ENCODE results near the gene MED12.

Gene MED12

DNA sequence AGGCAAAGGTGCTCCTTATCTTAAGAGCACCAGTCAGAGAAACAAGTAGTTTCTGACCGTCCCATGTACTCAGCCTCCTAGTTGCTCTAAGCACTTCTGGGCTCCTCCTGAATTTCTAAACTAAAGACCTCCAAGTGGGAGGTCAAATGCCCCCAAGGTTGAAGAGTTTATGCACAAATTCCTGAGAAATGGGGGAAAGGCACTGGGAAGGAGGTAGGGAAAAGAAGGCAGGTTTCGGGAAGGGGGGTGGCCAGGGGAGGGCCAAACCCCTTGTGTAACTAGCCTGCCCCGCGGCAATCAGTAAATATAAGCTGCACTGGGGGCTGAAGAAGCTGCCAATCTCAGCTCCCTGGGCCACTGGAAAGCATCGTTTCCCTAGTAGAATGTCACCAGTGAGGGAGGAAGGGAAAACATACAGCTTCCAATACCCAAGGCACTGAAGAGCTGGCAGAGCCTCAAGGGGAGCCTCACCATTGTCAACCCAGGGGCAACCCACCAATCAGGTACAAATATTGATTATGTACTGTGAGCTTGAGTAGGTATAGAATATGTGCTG lies 19.4 kb upstream of the MED12 start:
- in situ Hi-C loops (cut with HindIII; ENCODE audit: low sequenced_read_pairs): no loop called here
- H3K4me3 ChIP-seq (ENCODE audit: low read depth, low read length): no peak overlapping the region

GRCh38 chrX:71099736-71100135 lies 18.7 kb upstream of the MED12 start:
- no peak overlapping the region for H3K4me3 ChIP-seq (ENCODE audit: low read depth, low read length)
- no peak for DNase-seq (ENCODE audit: low read depth)
- in situ Hi-C loops (cut with HindIII; ENCODE audit: low sequenced_read_pairs): no loop called here
- TF ChIP-seq, protein P1, sequence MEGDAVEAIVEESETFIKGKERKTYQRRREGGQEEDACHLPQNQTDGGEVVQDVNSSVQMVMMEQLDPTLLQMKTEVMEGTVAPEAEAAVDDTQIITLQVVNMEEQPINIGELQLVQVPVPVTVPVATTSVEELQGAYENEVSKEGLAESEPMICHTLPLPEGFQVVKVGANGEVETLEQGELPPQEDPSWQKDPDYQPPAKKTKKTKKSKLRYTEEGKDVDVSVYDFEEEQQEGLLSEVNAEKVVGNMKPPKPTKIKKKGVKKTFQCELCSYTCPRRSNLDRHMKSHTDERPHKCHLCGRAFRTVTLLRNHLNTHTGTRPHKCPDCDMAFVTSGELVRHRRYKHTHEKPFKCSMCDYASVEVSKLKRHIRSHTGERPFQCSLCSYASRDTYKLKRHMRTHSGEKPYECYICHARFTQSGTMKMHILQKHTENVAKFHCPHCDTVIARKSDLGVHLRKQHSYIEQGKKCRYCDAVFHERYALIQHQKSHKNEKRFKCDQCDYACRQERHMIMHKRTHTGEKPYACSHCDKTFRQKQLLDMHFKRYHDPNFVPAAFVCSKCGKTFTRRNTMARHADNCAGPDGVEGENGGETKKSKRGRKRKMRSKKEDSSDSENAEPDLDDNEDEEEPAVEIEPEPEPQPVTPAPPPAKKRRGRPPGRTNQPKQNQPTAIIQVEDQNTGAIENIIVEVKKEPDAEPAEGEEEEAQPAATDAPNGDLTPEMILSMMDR (IDR thresholded peaks at IDR 0.05; ENCODE audit: low read depth, low read length, missing control alignments): no peak

More for the DNA sequence above, 19.4 kb upstream of the MED12 start:
- TF ChIP-seq, protein P1 (IDR thresholded peaks at IDR 0.05; ENCODE audit: low read depth, low read length, missing control alignments): no peak
- DNase-seq (ENCODE audit: low read depth): no peak

DNA sequence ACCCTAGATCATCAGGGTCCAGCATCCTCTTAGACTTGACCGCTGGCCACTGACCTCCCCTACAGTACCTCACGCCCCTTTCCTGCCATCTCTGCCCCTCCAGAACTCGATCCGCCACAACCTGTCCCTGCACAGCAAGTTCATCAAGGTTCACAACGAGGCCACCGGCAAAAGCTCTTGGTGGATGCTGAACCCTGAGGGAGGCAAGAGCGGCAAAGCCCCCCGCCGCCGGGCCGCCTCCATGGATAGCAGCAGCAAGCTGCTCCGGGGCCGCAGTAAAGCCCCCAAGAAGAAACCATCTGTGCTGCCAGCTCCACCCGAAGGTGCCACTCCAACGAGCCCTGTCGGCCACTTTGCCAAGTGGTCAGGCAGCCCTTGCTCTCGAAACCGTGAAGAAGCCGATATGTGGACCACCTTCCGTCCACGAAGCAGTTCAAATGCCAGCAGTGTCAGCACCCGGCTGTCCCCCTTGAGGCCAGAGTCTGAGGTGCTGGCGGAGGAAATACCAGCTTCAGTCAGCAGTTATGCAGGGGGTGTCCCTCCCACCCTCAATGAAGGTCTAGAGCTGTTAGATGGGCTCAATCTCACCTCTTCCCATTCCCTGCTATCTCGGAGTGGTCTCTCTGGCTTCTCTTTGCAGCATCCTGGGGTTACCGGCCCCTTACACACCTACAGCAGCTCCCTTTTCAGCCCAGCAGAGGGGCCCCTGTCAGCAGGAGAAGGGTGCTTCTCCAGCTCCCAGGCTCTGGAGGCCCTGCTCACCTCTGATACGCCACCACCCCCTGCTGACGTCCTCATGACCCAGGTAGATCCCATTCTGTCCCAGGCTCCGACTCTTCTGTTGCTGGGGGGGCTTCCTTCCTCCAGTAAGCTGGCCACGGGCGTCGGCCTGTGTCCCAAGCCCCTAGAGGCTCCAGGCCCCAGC lies 17.6 kb upstream of the MED12 start:
- no peak for DNase-seq (ENCODE audit: low read depth)
- in situ Hi-C loops (cut with HindIII; ENCODE audit: low sequenced_read_pairs): no loop called here
- H3K4me3 ChIP-seq (ENCODE audit: low read depth, low read length): no peak overlapping the region
- TF ChIP-seq, protein P1 (IDR thresholded peaks at IDR 0.05; ENCODE audit: low read depth, low read length, missing control alignments): no peak

GRCh38 chrX:71102292-71102691 lies 16.1 kb upstream of the MED12 start:
- TF ChIP-seq, protein P1 (IDR thresholded peaks at IDR 0.05; ENCODE audit: low read depth, low read length, missing control alignments): no peak
- DNase-seq (ENCODE audit: low read depth): no peak
- in situ Hi-C loops (cut with HindIII; ENCODE audit: low sequenced_read_pairs): no loop called here
- no peak overlapping the region for H3K4me3 ChIP-seq (ENCODE audit: low read depth, low read length)

GRCh38 chrX:71103110-71103983 lies 15.0 kb upstream of the MED12 start:
- TF ChIP-seq, protein P1 (IDR thresholded peaks at IDR 0.05; ENCODE audit: low read depth, low read length, missing control alignments): no peak
- no peak for DNase-seq (ENCODE audit: low read depth)
- no peak overlapping the region for H3K4me3 ChIP-seq (ENCODE audit: low read depth, low read length)
- in situ Hi-C loops (cut with HindIII; ENCODE audit: low sequenced_read_pairs): no loop called here

DNA sequence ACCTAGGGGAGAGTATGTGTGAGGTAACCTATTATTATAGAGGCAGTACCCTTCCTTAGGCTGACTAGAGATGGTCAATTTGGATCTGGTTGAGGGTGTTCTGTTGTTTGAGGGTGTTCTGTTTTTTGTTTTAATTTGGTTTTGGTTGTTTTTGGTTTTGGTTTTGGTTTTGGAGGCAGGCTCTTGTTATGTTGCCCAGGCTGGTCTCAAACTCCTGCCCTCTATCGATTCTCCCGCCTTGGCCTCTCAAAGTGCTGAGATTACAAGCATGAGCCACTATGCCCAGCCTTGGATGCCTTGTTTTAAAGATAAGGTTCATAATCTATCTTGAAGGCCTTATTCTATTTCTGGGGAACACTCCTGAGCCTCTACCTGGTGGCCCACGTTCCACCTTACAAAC lies 12.8 kb upstream of the MED12 start:
- DNase-seq (ENCODE audit: low read depth): no peak
- no peak overlapping the region for H3K4me3 ChIP-seq (ENCODE audit: low read depth, low read length)
- TF ChIP-seq, protein P1 (IDR thresholded peaks at IDR 0.05; ENCODE audit: low read depth, low read length, missing control alignments): no peak
- in situ Hi-C loops (cut with HindIII; ENCODE audit: low sequenced_read_pairs): no loop called here
